ENCODE results near the gene JAK3.

DNA sequence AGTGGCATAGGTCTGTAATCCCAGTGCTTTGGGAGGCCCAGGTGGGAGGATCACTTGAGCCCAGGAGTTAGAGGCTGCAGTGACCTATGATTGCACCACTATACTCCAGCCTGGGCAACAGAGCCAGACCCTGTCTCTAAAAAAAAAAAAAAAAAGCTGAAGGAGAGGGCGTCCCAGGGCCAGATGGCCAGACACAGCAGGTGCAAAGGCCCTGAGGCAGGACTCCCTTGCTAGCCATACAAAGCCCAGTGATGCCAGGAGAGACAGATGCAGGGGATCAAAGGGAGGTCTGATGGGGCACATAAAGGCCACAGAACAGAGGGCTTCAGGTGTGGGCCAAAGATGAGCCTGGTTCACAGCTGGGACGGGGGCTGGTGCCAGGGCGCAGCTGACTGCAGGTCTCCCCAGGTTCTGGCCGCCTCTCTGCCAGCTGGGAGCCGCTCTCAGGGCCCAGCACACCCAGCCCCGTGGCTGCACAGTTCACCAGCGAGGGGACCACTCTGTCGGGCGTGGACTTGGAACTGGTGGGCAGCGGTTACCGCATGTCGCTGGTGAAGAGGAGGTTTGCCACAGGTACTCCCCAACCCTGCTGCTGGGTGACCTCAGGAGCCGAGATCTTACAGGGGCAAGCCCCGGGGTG lies 60.4 kb downstream of the JAK3 start:
- no peak for TF ChIP-seq GABPA (IDR thresholded peaks at IDR 0.05; ENCODE audit: low read depth)
- TF ChIP-seq, protein P1, sequence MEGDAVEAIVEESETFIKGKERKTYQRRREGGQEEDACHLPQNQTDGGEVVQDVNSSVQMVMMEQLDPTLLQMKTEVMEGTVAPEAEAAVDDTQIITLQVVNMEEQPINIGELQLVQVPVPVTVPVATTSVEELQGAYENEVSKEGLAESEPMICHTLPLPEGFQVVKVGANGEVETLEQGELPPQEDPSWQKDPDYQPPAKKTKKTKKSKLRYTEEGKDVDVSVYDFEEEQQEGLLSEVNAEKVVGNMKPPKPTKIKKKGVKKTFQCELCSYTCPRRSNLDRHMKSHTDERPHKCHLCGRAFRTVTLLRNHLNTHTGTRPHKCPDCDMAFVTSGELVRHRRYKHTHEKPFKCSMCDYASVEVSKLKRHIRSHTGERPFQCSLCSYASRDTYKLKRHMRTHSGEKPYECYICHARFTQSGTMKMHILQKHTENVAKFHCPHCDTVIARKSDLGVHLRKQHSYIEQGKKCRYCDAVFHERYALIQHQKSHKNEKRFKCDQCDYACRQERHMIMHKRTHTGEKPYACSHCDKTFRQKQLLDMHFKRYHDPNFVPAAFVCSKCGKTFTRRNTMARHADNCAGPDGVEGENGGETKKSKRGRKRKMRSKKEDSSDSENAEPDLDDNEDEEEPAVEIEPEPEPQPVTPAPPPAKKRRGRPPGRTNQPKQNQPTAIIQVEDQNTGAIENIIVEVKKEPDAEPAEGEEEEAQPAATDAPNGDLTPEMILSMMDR (IDR thresholded peaks at IDR 0.05), result no peak
- TF ChIP-seq SMC3 (IDR thresholded peaks at IDR 0.05; ENCODE audit: low read depth, low read length), result no peak
- TF ChIP-seq TEAD4 (IDR thresholded peaks at IDR 0.05; ENCODE audit: borderline replicate concordance, insufficient read depth), result no peak
- no peak for TF ChIP-seq RAD21 (IDR thresholded peaks at IDR 0.05; ENCODE audit: low read length)
- no peak for TF ChIP-seq MXI1 (IDR thresholded peaks at IDR 0.05; ENCODE audit: low read depth, low read length)
- TF ChIP-seq, protein P2, sequence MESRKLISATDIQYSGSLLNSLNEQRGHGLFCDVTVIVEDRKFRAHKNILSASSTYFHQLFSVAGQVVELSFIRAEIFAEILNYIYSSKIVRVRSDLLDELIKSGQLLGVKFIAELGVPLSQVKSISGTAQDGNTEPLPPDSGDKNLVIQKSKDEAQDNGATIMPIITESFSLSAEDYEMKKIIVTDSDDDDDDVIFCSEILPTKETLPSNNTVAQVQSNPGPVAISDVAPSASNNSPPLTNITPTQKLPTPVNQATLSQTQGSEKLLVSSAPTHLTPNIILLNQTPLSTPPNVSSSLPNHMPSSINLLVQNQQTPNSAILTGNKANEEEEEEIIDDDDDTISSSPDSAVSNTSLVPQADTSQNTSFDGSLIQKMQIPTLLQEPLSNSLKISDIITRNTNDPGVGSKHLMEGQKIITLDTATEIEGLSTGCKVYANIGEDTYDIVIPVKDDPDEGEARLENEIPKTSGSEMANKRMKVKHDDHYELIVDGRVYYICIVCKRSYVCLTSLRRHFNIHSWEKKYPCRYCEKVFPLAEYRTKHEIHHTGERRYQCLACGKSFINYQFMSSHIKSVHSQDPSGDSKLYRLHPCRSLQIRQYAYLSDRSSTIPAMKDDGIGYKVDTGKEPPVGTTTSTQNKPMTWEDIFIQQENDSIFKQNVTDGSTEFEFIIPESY (IDR thresholded peaks at IDR 0.05; ENCODE audit: borderline replicate concordance, low read depth), result no peak
- TF ChIP-seq TAF1 (IDR thresholded peaks at IDR 0.05; ENCODE audit: borderline replicate concordance, low read depth, low read length), result no peak
- no peak for TF ChIP-seq POLR2AphosphoS5 (IDR thresholded peaks at IDR 0.05; ENCODE audit: low read depth, low read length)
- TF ChIP-seq, protein P3, sequence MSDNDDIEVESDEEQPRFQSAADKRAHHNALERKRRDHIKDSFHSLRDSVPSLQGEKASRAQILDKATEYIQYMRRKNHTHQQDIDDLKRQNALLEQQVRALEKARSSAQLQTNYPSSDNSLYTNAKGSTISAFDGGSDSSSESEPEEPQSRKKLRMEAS (IDR thresholded peaks at IDR 0.05; ENCODE audit: low read depth), result no peak
- no peak for TF ChIP-seq EZH2phosphoT487 (IDR thresholded peaks at IDR 0.05; ENCODE audit: borderline replicate concordance, low read depth)
- TF ChIP-seq JUND (IDR thresholded peaks at IDR 0.05), result no peak
- no peak for TF ChIP-seq FOXM1 (IDR thresholded peaks at IDR 0.05; ENCODE audit: low read depth)
- TF ChIP-seq, protein P4, sequence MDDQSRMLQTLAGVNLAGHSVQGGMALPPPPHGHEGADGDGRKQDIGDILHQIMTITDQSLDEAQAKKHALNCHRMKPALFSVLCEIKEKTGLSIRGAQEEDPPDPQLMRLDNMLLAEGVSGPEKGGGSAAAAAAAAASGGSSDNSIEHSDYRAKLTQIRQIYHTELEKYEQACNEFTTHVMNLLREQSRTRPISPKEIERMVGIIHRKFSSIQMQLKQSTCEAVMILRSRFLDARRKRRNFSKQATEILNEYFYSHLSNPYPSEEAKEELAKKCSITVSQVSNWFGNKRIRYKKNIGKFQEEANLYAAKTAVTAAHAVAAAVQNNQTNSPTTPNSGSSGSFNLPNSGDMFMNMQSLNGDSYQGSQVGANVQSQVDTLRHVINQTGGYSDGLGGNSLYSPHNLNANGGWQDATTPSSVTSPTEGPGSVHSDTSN (IDR thresholded peaks at IDR 0.05), result no peak

All from SK-N-SH (cell line).